CD4-positive, alpha-beta memory T cell (primary cell): ENCODE measurements around the gene UNC79. TPM values are rescaled to one million over a fixed set of nuclear protein-coding genes. Genes with fewer than 3 reads are reported as not detected.
"Not testable (repeated sequence)": the region's sequence is repeated elsewhere in the genome, so short reads cannot be mapped to it uniquely, and the experiment has no call there.

Experiments
- CTCF ChIA-PET: fragments of 350-600 bp; sonication (Branson Sonifier 250); formaldehyde crosslinking; loops from one replicate; lab custom pipeline; 2021; ENCODE audit warnings: inconsistent platforms; ENCODE audit not compliant: partially characterized antibody; lab: Charles Lee
- POLR2A ChIA-PET: fragments of 350-600 bp; sonication (Branson Sonifier 250); formaldehyde crosslinking; loops from one replicate; lab custom pipeline; 2021; ENCODE audit not compliant: partially characterized antibody; lab: Charles Lee
- DNase-seq, 5 donors: peaks; one replicate each; pipeline versions ENCODE4 v3.0.0 to v3.0.0-alpha.2; 2020 to 2022; ENCODE audit warnings: mixed read lengths in 1 of 5
- H3K27ac ChIP-seq: one replicate; pipeline ENCODE4 v1.7.0; 2013; ENCODE audit warnings: low read depth, low read length
- H3K27me3 ChIP-seq: 2 replicates; pipeline ENCODE4 v1.7.0; 2013; ENCODE audit warnings: mild to moderate bottlenecking, low read length, moderate library complexity; ENCODE audit not compliant: insufficient read depth
- H3K36me3 ChIP-seq: 2 replicates; pipeline ENCODE4 v1.7.0; 2013; ENCODE audit warnings: mild to moderate bottlenecking, low read length, moderate library complexity; ENCODE audit not compliant: insufficient read depth
- H3K4me1 ChIP-seq: 2 replicates; pipeline ENCODE4 v1.7.0; 2013; ENCODE audit warnings: mild to moderate bottlenecking, low read length, moderate library complexity; ENCODE audit not compliant: insufficient read depth
- H3K4me3 ChIP-seq, 2 donors: one replicate each; pipeline ENCODE4 v1.7.0; 2013; ENCODE audit warnings: low read length in 2 of 2, mild to moderate bottlenecking in 1 of 2
- H3K9me3 ChIP-seq, 2 donors: one replicate each; pipeline ENCODE4 v1.7.0; 2013; ENCODE audit warnings: low read length in 2 of 2, control low read depth in 1 of 2; ENCODE audit not compliant: control insufficient read depth in 1 of 2
- H3K27ac Mint-ChIP-seq, 7 donors: one replicate each; pipeline ENCODE4 v1.8.0; 2020 to 2021; ENCODE audit warnings: mixed read lengths in 7 of 7, mild to moderate bottlenecking in 6 of 7, inconsistent platforms in 3 of 7, moderate library complexity in 3 of 7
- H3K27me3 Mint-ChIP-seq, 2 donors: one replicate each; pipeline ENCODE4 v1.8.0; 2020 to 2021; ENCODE audit warnings: mixed read lengths in 2 of 2
- H3K36me3 Mint-ChIP-seq, 2 donors: one replicate each; pipeline ENCODE4 v1.8.0; 2020 to 2021; ENCODE audit warnings: mixed read lengths in 2 of 2, inconsistent platforms in 1 of 2, mild to moderate bottlenecking in 1 of 2
- H3K4me1 Mint-ChIP-seq, 4 donors: one replicate each; pipeline ENCODE4 v1.8.0; 2020 to 2021; ENCODE audit warnings: mixed read lengths in 4 of 4, mild to moderate bottlenecking in 1 of 4
- H3K4me3 Mint-ChIP-seq, 8 donors: one replicate each; pipeline ENCODE4 v1.8.0; 2020 to 2021; ENCODE audit warnings: mixed read lengths in 8 of 8, mild to moderate bottlenecking in 7 of 8, moderate library complexity in 6 of 8, inconsistent platforms in 3 of 8
- H3K9me3 Mint-ChIP-seq, 8 donors: one replicate each; pipeline ENCODE4 v1.8.0; 2020 to 2021; ENCODE audit warnings: mixed read lengths in 8 of 8, mild to moderate bottlenecking in 5 of 8, inconsistent platforms in 3 of 8, moderate library complexity in 1 of 8
- intact Hi-C: fragments of 100-400 bp; cut with micrococcal nuclease; formaldehyde crosslinking; loops from one replicate; pipeline ENCODE4 v1.15.1; 2023
- polyA plus RNA-seq, 2 donors: library from polyadenylated mRNA; unstranded; fragments of 300-500 nt; fragmentation: Illumina TruSeq; gene quantifications; one replicate each; pipeline ENCODE4 v1.2.3, GENCODE V29; 2021
- total RNA-seq, 2 experiments: library from RNA; stranded (reverse); gene quantifications; one replicate each; pipeline ENCODE4 v1.2.3, GENCODE V29; 2021

Gene UNC79
- total and polyA plus RNA-seq, 4 experiments from 2014 or later: 0.03 to 0.06 TPM; not detected in 2

DNA sequence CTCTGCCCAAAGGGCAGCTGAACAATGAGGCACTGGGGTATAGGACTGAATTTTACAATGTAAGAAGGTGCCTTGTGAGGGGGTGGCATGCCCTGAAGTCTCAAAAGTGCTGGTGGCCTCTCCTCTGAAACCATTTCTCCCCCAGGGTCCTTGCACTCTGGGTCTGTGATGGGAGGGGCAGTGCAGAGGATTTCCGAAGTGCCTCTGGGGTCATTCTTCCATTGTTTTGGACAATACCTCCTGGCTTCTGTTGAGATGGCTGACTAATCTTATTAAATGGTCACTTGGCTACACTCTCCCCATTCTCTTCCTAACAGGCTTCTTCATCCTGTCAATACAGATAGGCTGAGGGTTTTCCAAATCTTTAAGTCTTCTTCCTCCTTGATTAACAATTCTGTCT lies 59.3 kb downstream of the UNC79 start:
- H3K36me3 ChIP-seq: no peaks in the 10 kb centered on the region
- no peak overlapping the region for H3K4me3 ChIP-seq
- H3K4me1 ChIP-seq: no peaks in the 10 kb centered on the region
- DNase-seq: no peak
- no peak overlapping the region for H3K4me3 Mint-ChIP-seq
- peaks cover 2 to 5% of the 10 kb centered on the region in 2 donors for H3K27me3 Mint-ChIP-seq
- ChIA-PET POLR2A (no interaction called here), CTCF (no interaction called here)
- no peaks in the 10 kb centered on the region for H3K9me3 ChIP-seq
- H3K27me3 ChIP-seq: no peaks in the 10 kb centered on the region
- H3K27ac ChIP-seq: no peak overlapping the region
- H3K4me1 Mint-ChIP-seq: no peaks in the 10 kb centered on the region
- H3K9me3 Mint-ChIP-seq: peaks cover 0 to 5% (median 0%) of the 10 kb centered on the region in 8 donors
- H3K36me3 Mint-ChIP-seq: no peaks in the 10 kb centered on the region
- intact Hi-C loops: no loop called here
- H3K27ac Mint-ChIP-seq: no peak overlapping the region

DNA sequence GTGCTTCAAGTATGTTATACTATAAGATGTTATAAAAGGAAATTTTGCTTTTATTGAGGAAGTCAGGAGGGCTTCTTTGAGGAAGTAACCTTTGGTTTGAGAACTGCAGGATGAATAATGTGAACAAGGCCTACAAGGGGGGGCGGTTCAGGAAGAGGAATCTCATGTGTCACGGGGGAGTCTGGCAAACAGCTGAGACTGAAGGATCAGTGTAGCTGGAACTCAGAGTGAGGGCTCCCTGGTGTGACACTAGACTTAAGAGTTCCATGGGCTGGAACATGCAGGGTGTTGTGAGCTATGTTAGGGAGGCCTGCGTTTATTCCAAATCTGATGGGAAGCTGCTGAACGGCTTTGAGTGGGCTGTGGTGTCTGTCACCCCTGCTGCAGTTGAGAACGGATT lies 62.3 kb downstream of the UNC79 start:
- Mint-ChIP-seq H3K4me1 (no peaks in the 10 kb centered on the region), H3K27me3 (peaks cover 2 to 5% of the 10 kb centered on the region in 2 donors), H3K4me3 (no peak overlapping the region), H3K9me3 (peaks cover 0 to 5% (median 0%) of the 10 kb centered on the region in 8 donors), H3K36me3 (no peaks in the 10 kb centered on the region), H3K27ac (no peak overlapping the region)
- DNase-seq: no peak
- no peaks in the 10 kb centered on the region for H3K9me3 ChIP-seq
- H3K4me3 ChIP-seq: no peak overlapping the region
- intact Hi-C loops: no loop called here
- H3K36me3 ChIP-seq: no peaks in the 10 kb centered on the region
- H3K27me3 ChIP-seq: no peaks in the 10 kb centered on the region
- no peaks in the 10 kb centered on the region for H3K4me1 ChIP-seq
- H3K27ac ChIP-seq: no peak overlapping the region
- POLR2A ChIA-PET: no interaction called here
- CTCF ChIA-PET: no interaction called here

DNA sequence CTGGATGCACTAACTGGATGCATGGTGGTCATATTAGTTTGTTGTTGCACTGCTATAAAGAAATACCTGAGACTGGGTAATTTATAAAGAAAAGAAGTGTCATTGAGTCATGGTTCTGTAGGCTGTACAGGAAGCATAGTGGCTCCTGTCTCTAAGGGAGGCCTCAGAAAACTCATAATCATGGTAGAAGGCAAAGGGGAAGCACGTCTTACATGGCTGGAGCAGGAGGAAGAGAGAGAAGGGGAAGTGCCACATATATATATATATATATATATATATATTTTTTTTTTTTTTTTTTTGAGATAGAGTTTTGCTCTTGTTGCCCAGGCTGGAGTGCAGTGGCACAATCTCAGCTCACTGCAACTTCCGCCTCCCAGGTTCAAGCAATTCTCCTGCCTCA lies 62.9 kb downstream of the UNC79 start:
- H3K36me3 Mint-ChIP-seq, H3K36me3 ChIP-seq, H3K27ac ChIP-seq, POLR2A ChIA-PET, H3K4me1 Mint-ChIP-seq, H3K4me3 ChIP-seq, H3K27me3 ChIP-seq, H3K27me3 Mint-ChIP-seq, H3K9me3 ChIP-seq, H3K9me3 Mint-ChIP-seq, H3K4me1 ChIP-seq, H3K27ac Mint-ChIP-seq, intact Hi-C loops, DNase-seq, H3K4me3 Mint-ChIP-seq, CTCF ChIA-PET: not testable (repeated sequence)

DNA sequence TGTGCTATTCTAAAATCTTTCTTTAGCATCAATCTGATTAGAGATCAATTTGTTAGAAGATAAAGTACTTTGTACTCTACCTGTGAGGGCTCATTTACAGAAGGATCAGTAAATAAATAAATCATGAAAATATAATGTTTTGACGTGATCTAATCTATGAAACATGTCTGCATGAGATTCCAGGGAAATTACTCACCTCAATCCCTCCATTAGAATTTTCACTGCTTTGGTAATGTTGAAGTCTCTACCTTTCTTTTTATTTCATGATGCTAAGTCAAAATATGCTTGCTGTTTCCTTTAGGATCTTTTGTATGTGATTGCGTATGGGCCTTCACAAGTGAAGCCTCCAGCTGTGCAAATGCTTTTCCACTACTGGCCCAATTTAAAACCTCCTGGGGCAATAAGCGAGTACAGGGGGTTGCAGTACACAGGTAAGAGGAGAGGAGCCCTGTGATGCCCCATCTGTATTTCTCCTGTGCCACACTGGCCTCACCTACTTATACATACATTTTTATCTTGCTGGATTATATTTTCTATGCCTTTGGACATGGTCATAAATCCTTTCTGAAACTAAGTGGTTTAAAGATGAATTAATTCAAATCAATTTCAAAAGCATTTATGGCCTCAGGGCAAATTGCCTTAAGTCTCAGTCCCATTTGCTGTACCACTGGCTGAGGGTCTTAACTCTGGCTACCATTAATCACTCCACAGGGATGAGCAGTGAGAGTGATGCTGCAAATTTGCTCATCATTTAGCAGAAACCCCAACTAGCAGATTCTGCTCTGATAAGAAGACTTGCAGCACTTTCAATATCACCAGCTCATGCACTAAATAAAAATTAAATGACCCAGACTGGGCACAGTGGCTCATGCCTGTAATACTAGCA lies 66.4 kb downstream of the UNC79 start:
- Histone ChIP-seq H3K4me1 (no peaks in the 10 kb centered on the region), H3K27me3 (no peaks in the 10 kb centered on the region), H3K9me3 (no peaks in the 10 kb centered on the region), H3K27ac (no peak overlapping the region), H3K36me3 (no peaks in the 10 kb centered on the region), H3K4me3 (no peak overlapping the region)
- no peaks in the 10 kb centered on the region for H3K36me3 Mint-ChIP-seq
- DNase-seq: no peak
- intact Hi-C loops: no loop called here
- no peak overlapping the region for H3K27ac Mint-ChIP-seq
- ChIA-PET POLR2A (no interaction called here), CTCF (no interaction called here)
- H3K9me3 Mint-ChIP-seq: peaks cover 0 to 5% (median 0%) of the 10 kb centered on the region in 8 donors
- H3K4me3 Mint-ChIP-seq: no peak overlapping the region
- H3K4me1 Mint-ChIP-seq: no peaks in the 10 kb centered on the region
- peaks cover 3 to 6% of the 10 kb centered on the region in 2 donors for H3K27me3 Mint-ChIP-seq

DNA sequence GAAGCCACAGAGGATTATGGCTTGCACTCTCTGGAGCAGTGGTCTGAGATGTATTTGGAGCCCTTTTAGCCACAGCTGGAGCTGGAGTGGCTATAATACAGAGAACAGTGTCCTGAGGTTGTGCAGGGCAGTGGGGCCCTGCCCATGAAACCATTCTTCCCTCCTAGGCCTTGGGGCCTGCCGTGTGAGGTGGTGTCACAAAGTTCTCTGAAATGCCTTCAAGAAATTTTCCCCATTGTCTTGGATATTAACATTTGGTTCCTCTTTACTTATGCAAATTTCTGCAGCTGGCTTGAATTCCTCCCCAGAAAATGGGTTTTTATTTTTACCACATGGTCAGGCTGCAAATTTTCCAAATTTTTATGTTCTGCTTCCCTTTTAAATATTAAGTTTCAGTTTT lies 79.3 kb downstream of the UNC79 start:
- H3K9me3 Mint-ChIP-seq: peaks cover 0 to 3% (median 0%) of the 10 kb centered on the region in 8 donors
- CTCF ChIA-PET: no interaction called here
- Histone ChIP-seq H3K4me3 (no peak overlapping the region), H3K4me1 (no peaks in the 10 kb centered on the region), H3K27me3 (no peaks in the 10 kb centered on the region), H3K9me3 (no peaks in the 10 kb centered on the region), H3K27ac (no peak overlapping the region), H3K36me3 (no peaks in the 10 kb centered on the region)
- intact Hi-C loops: no loop called here
- no peak for DNase-seq
- H3K36me3 Mint-ChIP-seq: no peaks in the 10 kb centered on the region
- no peak overlapping the region for H3K27ac Mint-ChIP-seq
- no peak overlapping the region for H3K4me3 Mint-ChIP-seq
- no peaks in the 10 kb centered on the region for H3K4me1 Mint-ChIP-seq
- H3K27me3 Mint-ChIP-seq: peaks cover 6 to 9% of the 10 kb centered on the region in 2 donors
- POLR2A ChIA-PET: no interaction called here

DNA sequence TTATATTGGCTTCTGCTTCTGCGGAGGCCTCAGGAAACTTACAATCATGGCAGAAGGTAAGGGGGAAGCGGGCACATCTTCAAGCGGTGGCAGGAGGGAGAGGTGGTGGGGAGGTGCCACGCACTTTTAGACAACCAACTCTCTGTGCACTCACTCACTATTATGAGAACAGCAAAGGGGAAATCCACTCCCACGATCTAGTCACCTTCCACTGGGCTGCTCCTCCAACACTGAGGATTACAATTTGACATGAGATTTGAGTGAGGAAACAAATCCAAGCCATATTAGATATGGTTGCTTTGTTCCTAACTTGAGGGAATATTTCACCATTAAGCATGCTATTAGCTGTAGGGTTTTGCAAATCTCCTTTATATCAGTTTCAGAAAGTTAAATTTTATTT lies 80.3 kb downstream of the UNC79 start:
- ChIA-PET POLR2A (no interaction called here), CTCF (no interaction called here)
- no peaks in the 10 kb centered on the region for H3K36me3 Mint-ChIP-seq
- H3K27me3 Mint-ChIP-seq: peaks cover 6 to 7% of the 10 kb centered on the region in 2 donors
- intact Hi-C loops: no loop called here
- Histone ChIP-seq H3K9me3 (no peaks in the 10 kb centered on the region), H3K27ac (no peak overlapping the region), H3K27me3 (no peaks in the 10 kb centered on the region), H3K36me3 (no peaks in the 10 kb centered on the region), H3K4me3 (no peak overlapping the region), H3K4me1 (no peaks in the 10 kb centered on the region)
- H3K4me1 Mint-ChIP-seq: no peaks in the 10 kb centered on the region
- peaks cover 0 to 3% (median 0%) of the 10 kb centered on the region in 8 donors for H3K9me3 Mint-ChIP-seq
- H3K27ac Mint-ChIP-seq: no peak overlapping the region
- DNase-seq: no peak
- H3K4me3 Mint-ChIP-seq: no peak overlapping the region

DNA sequence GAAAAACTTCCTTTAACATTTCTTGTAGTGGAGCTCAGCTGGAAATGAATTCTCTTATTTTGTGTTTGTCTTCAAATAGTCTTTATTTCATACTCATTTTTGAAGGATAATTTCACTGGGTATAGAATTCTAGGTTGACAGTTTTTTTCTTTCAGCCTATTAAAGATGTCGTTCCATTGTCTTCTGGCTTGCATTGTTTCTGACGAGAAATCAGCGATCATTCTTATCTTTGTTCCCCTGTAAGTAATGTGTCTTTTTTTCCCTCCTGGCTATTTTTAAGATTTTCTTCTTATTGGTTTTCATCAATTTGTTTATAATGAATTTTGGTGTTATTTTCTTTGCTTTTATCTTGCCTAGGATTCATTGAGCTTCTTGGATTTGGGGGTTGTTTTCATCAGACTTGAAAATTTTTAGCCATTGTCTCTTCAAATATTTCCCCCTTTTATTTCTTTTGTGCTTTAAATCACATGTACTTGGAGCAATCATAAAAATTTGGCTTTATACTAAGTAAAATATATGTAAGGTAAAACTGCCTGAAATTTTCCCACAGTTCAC lies 89.4 kb downstream of the UNC79 start:
- POLR2A ChIA-PET: no interaction called here
- intact Hi-C loops: no loop called here

More for the DNA sequence above, 89.4 kb downstream of the UNC79 start:
- no peak overlapping the region for H3K4me3 Mint-ChIP-seq
- H3K9me3 ChIP-seq: peaks cover 0 to 14% of the 10 kb centered on the region in 2 donors
- H3K27me3 ChIP-seq: no peaks in the 10 kb centered on the region
- H3K27ac Mint-ChIP-seq: no peak overlapping the region
- H3K9me3 Mint-ChIP-seq: peaks cover 2 to 51% (median 41%) of the 10 kb centered on the region in 8 donors
- CTCF ChIA-PET: no interaction called here
- H3K4me1 Mint-ChIP-seq: no peaks in the 10 kb centered on the region
- H3K4me3 ChIP-seq: no peak overlapping the region
- H3K4me1 ChIP-seq: no peaks in the 10 kb centered on the region
- no peaks in the 10 kb centered on the region for H3K36me3 ChIP-seq
- peaks cover 4% of the 10 kb centered on the region in 2 donors for H3K36me3 Mint-ChIP-seq
- no peak overlapping the region for H3K27ac ChIP-seq
- peaks cover 2 to 5% of the 10 kb centered on the region in 2 donors for H3K27me3 Mint-ChIP-seq
- no peak for DNase-seq
